HG03575 (cell line): ENCODE measurements around the gene PMEL.
"Not testable (repeated sequence)": the region's sequence is repeated elsewhere in the genome, so short reads cannot be mapped to it uniquely, and the experiment has no call there.

ENCODE experiments used
- ATAC-seq: cut with Tn5 transposase; IDR thresholded peaks from one replicate; pipeline ENCODE4 v1.9.1; 2021; ENCODE audit not compliant: unreplicated experiment, insufficient number of reproducible peaks, low FRiP score; ENCODE audit errors: extremely low read depth

PMEL gene

GRCh38 chr12:55927588-55928502 lies 38.0 kb downstream of the PMEL start, which contains the start of gene PYM1:
TSS of gene PYM1 (minus strand) at chr12:55927894. CDS start at chr12:55927761, 133 bp downstream.
- no peak for ATAC-seq

DNA sequence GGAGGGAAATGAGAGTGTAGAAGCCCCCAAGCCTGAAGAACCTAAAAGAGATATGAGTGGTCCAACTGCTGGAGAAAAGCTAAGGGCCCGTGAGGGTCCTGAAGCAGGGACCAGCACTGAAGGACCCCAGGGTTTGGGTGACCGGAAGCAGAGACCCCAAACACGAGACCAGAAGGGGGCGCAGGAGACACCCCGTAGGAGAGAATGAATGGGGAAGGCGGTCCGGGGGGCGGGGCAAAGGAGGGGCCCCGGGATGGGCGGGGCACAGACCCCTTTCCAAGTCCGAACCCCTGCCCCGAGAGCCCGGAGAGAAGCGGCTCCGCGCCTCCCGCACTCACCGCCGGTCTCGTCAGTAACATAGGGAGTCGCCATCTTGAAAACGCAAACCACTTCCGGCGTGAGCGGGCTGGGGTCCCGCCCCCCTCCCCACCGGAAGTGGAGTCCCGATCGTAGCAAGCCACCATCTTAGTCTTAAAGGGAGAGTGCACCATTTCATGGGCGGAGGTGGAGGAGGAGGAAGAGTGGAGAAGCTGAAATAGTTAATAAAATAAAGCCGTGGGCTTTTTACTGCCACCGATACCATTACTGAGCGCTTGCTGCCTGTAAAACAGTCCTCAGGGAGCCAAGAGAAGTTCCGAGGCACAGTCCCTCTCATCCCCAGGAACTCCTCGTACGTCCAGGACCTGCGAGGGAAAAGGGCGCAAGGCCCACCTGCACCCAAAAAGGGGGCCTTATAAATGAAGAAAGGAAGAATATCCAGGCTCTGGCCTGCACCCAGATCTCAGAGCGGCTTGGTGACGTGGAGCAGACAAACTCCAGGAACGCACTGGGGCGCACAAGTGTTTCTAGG lies 38.9 kb downstream of the PMEL start:
- ATAC-seq = no peak

- no peak for ATAC-seq
Observed at GRCh38 chr12:55925870-55926737, 39.7 kb downstream of the PMEL start.

DNA sequence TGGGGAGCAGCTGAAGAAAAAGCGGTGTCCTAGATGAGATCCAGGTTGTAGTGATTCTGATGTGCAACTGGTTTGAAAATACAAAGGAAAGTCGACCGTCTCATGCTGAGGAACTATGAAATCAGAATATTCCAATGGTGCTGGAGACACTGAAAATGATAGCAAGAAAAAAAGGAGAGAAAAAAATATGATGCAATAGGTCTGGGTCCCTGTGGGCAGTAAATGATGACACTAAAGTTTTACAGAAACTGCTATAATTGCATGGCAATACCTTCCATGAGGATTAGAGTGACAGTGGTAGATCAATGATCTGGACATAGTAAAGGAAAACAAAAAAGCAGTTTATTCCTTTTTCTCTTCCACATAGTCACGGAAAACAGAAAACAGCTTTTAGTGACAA lies 40.5 kb downstream of the PMEL start:
- no peak for ATAC-seq

DNA sequence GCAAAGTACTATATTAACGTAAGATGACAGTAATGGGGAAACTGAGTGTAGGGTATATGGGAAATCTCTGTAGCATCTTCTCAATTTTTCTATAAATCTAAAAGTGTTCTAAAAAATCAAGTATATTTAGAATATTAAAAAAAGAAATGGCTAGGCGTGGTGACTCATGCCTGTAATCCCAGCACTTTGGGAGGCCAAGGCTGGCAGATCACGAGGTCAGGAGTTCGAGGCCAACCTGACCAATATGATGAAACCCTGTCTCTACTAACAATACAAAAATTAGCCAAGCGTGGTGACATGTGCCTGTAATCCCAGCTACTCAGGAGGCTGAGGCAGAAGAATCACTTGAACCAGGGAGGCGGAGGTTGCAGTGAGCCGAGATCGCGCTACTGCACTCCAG lies 42.2 kb downstream of the PMEL start:
- ATAC-seq = not testable (repeated sequence)

DNA sequence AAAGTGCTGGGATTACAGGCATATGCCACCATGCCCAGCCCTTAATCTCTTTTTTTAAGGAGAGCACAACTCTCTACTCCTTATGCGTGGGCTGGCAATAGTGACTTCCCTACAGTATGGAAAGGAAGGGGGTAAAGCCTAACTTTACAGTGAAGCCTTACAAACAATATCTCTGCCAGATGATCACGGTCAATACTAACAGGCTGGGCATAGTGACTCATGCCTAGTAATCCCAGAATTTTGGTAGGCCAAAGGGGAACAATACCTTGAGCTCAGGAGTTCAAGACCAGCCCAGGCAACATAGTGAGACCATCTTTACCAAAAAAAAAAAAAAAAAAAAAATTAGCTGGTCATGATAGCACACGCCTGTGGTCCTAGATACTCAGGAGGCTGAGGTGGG lies 43.7 kb downstream of the PMEL start:
- no peak for ATAC-seq

GRCh38 chr12:55919032-55919431 lies 46.8 kb downstream of the PMEL start:
- not testable (repeated sequence) for ATAC-seq

- no peak for ATAC-seq
Observed at GRCh38 chr12:55915482-55915859, 50.4 kb downstream of the PMEL start.

DNA sequence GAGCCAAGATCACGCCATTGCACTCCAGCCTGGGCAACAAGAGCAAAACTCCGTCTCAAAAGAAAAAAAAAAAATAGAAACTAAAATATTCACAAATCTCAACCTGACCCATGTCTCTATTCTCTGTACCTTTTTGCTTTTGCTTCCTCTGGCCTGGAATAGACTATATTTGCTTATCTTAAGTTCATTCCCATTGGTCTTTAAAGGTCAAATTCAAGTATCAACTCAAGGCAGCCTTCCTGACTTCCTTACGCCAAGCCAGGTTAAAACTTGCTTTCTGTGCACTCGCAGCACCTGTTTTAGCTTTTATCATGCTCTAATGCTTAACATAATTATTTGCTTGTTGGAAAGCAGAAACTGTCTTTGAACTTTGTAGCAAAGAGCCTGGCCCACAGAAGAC lies 52.9 kb downstream of the PMEL start:
- ATAC-seq = no peak

- no peak for ATAC-seq
Observed at GRCh38 chr12:55909513-55909884, 56.3 kb downstream of the PMEL start.

GRCh38 chr12:55908726-55909512 lies 56.9 kb downstream of the PMEL start:
- no peak for ATAC-seq

- no peak for ATAC-seq
Observed at GRCh38 chr12:55906056-55906455, 59.8 kb downstream of the PMEL start.
